H1 (cell line): ENCODE data around the gene LHFPL2.

ENCODE experiments used
- ATF3 ChIP-seq: IDR thresholded peaks from 2 replicates; pipeline ENCODE4 v1.6.1; 2011; ENCODE audit warnings: low read depth, mild to moderate bottlenecking, low read length; ENCODE audit not compliant: insufficient read depth
- EP300 ChIP-seq, 2 experiments: IDR thresholded peaks; 1 replicate in 1 of 2; 2 replicates in 1 of 2; pipeline ENCODE4 v1.6.1; 2011 to 2012; ENCODE audit warnings: low read depth in 2 of 2, low read length in 2 of 2, mild to moderate bottlenecking in 2 of 2, borderline replicate concordance in 1 of 2, inconsistent platforms in 1 of 2, moderate library complexity in 1 of 2
- POLR2A ChIP-seq, 2 experiments: IDR thresholded peaks; 1 replicate in 1 of 2; 2 replicates in 1 of 2; pipeline ENCODE4 v1.6.1; 2011; ENCODE audit warnings: low read depth in 2 of 2, low read length in 2 of 2, mild to moderate bottlenecking in 2 of 2; ENCODE audit errors: control extremely low read depth in 1 of 2
- POLR2AphosphoS5 ChIP-seq: IDR thresholded peaks from 2 replicates; pipeline ENCODE4 v1.6.1; 2011; ENCODE audit warnings: low read depth, low read length
- TAF7 ChIP-seq: optimal IDR thresholded peaks from 2 replicates; pipeline ENCODE3; 2011; ENCODE audit warnings: low read depth, mild to moderate bottlenecking, inconsistent platforms, low read length, moderate library complexity, borderline replicate concordance

GRCh38 chr5:78626009-78626571, 22.5 kb downstream of the LHFPL2 start:
- no peak for TF ChIP-seq POLR2AphosphoS5
- TF ChIP-seq TAF7: no peak
- no peak for TF ChIP-seq EP300 (IDR thresholded peaks at IDR 0.05; ENCODE audit: borderline replicate concordance in 1 of 2, low read depth in 2 of 2, low read length in 2 of 2)
- TF ChIP-seq POLR2A (IDR thresholded peaks at IDR 0.05; ENCODE audit: control extremely low read depth in 1 of 2, low read depth in 2 of 2, low read length in 2 of 2): no peak
- no peak for TF ChIP-seq ATF3
